GM18867 (cell line): ENCODE data around the gene FUNDC2.

ENCODE experiments used
- ATAC-seq: cut with Tn5 transposase; IDR thresholded peaks from one replicate; pipeline ENCODE4 v1.9.1; 2021; ENCODE audit warnings: mild to moderate bottlenecking, moderate library complexity; ENCODE audit not compliant: unreplicated experiment

FUNDC2 gene

GRCh38 chrX:155023907-155024833 lies 2.5 kb upstream of the FUNDC2 start:
- no peak for ATAC-seq

- ATAC-seq: no peak
Measured at GRCh38 chrX:155026420-155026726, 271 bp upstream of the FUNDC2 start.

GRCh38 chrX:155027509-155028066 lies 944 bp downstream of the FUNDC2 start:
- no peak for ATAC-seq

- ATAC-seq: no peak
Measured at GRCh38 chrX:155028129-155028528, 1.5 kb downstream of the FUNDC2 start.

- no peak for ATAC-seq
Measured at GRCh38 chrX:155028877-155029291, 2.2 kb downstream of the FUNDC2 start.

GRCh38 chrX:155031657-155032056 lies 5.0 kb downstream of the FUNDC2 start:
- ATAC-seq: no peak

GRCh38 chrX:155035688-155036087 lies 9.0 kb downstream of the FUNDC2 start:
- ATAC-seq: no peak

- no peak for ATAC-seq
Measured at GRCh38 chrX:155046129-155046810, 19.6 kb downstream of the FUNDC2 start.

- no peak for ATAC-seq
Measured at GRCh38 chrX:155046811-155047528, 20.3 kb downstream of the FUNDC2 start.

- ATAC-seq: no peak
Measured at GRCh38 chrX:155048977-155049619, 22.5 kb downstream of the FUNDC2 start.

GRCh38 chrX:155052738-155053498 lies 26.3 kb downstream of the FUNDC2 start:
- no peak for ATAC-seq

- no peak for ATAC-seq
Measured at GRCh38 chrX:155053656-155054055, 27.0 kb downstream of the FUNDC2 start.

GRCh38 chrX:155054255-155054654 lies 27.6 kb downstream of the FUNDC2 start:
- ATAC-seq: no peak

GRCh38 chrX:155055494-155055893 lies 28.9 kb downstream of the FUNDC2 start:
- no peak for ATAC-seq

- no peak for ATAC-seq
Measured at GRCh38 chrX:155056471-155056870, 29.8 kb downstream of the FUNDC2 start.

GRCh38 chrX:155056877-155057792 lies 30.5 kb downstream of the FUNDC2 start:
- ATAC-seq: peak; percentile 92

GRCh38 chrX:155061760-155062159 lies 35.1 kb downstream of the FUNDC2 start:
- no peak for ATAC-seq

GRCh38 chrX:155065035-155065734 lies 38.5 kb downstream of the FUNDC2 start:
- ATAC-seq: no peak
